HepG2 (cell line): ENCODE measurements around the gene TRIP6.

Experiments
- BRD4 ChIP-seq: sonication (generic); formaldehyde crosslinking; IDR thresholded peaks from 2 replicates; pipeline ENCODE4 v1.4.0; 2020; ENCODE audit warnings: missing genetic modification reagents
- EZH2 ChIP-seq: conservative IDR thresholded peaks from 2 replicates; pipeline ENCODE4 v1.6.1; 2012; ENCODE audit warnings: mild to moderate bottlenecking, low read depth, low read length, moderate library complexity
- POLR2AphosphoS5 ChIP-seq: IDR thresholded peaks from 2 replicates; pipeline ENCODE4 v1.6.1; 2012; ENCODE audit warnings: low read depth, low read length
- SCMH1 ChIP-seq: sonication (generic); formaldehyde crosslinking; IDR thresholded peaks from 2 replicates; pipeline ENCODE4 v1.9.0; 2021; ENCODE audit warnings: missing genetic modification reagents, mild to moderate bottlenecking, borderline replicate concordance
- SMAD9 ChIP-seq: sonication (generic); formaldehyde crosslinking; IDR thresholded peaks from 2 replicates; pipeline ENCODE4 v1.5.1; 2020; ENCODE audit warnings: mild to moderate bottlenecking, missing genetic modification reagents
- SYNCRIP ChIP-seq: fragments of 200-400 bp; formaldehyde crosslinking; IDR thresholded peaks from 2 replicates; pipeline ENCODE4 v1.6.1; 2018; ENCODE audit warnings: mild to moderate bottlenecking, low read depth, low read length; ENCODE audit not compliant: insufficient read depth
- YY1 ChIP-seq: IDR thresholded peaks from 2 replicates; pipeline ENCODE4 v1.6.1; 2011; ENCODE audit warnings: low read length, low read depth, moderate library complexity, mild to moderate bottlenecking; ENCODE audit not compliant: insufficient read depth, insufficient replicate concordance
- ZNF367 ChIP-seq: sonication (generic); formaldehyde crosslinking; IDR thresholded peaks from 2 replicates; pipeline ENCODE4 v1.4.0; 2020; ENCODE audit warnings: missing genetic modification reagents, borderline replicate concordance
- ZNF564 ChIP-seq: sonication (generic); formaldehyde crosslinking; IDR thresholded peaks from 2 replicates; pipeline ENCODE4 v1.8.1; 2023; ENCODE audit warnings: mild to moderate bottlenecking, missing genetic modification reagents
- TF ChIP-seq, protein P1 (sequence below): sonication (generic); formaldehyde crosslinking; IDR thresholded peaks from 2 replicates; pipeline ENCODE4 v1.5.1; 2020; ENCODE audit warnings: missing genetic modification reagents, mild to moderate bottlenecking, borderline replicate concordance
- TF ChIP-seq, protein P2 (sequence below): sonication (generic); formaldehyde crosslinking; IDR thresholded peaks from 2 replicates; pipeline ENCODE4 v1.9.0; 2021; ENCODE audit warnings: missing genetic modification reagents, borderline replicate concordance
- TF ChIP-seq, protein P3 (sequence below): sonication (generic); formaldehyde crosslinking; IDR thresholded peaks from 2 replicates; pipeline ENCODE4 v1.5.0; 2020; ENCODE audit warnings: mild to moderate bottlenecking, missing genetic modification reagents, moderate library complexity
- TF ChIP-seq, protein P4 (sequence below): sonication (generic); formaldehyde crosslinking; IDR thresholded peaks from 2 replicates; pipeline ENCODE4 v1.5.0; 2020; ENCODE audit warnings: missing genetic modification reagents, mild to moderate bottlenecking, borderline replicate concordance
- TF ChIP-seq, protein P5 (sequence below): sonication (generic); formaldehyde crosslinking; IDR thresholded peaks from 2 replicates; pipeline ENCODE4 v1.4.0; 2020; ENCODE audit warnings: low read depth, missing genetic modification reagents

DNA sequence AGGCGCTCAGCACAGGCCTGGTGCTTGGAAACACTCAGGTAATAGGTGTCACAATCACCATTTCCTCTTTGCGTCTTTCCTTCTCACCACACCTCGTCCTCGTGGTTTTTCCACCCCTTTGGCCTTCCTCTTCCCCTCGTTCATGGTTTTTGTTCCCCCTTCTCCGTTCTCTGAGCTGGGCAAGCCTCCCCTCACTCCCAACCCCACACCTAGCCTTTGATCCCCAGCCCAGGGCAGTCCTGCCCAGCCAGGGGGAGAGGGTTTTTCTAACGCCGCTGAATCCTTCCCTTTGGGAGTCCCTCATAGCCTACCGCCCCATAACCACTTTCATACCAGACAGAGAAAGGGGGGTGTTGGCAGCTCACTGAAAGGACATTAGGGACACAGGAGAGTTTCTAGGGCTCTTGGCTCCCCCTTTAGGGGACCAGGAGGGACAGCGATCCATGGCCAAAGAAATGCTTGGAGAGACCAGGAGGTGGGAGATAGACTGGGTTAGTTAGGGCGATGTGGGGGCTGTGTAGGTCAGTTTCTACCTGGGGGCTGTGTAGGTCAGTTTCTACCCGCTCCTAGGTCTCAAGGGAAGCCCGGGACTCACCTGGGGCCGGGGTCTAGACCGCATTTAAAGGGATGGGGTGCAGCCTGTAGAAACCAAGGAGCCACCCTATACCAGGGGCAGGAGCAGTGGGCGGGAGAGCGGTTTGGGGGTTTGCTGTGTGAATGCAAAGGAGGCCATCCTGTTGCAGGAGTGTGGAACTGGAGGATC lies 41.3 kb upstream of the TRIP6 start:
- TF ChIP-seq, protein P1, sequence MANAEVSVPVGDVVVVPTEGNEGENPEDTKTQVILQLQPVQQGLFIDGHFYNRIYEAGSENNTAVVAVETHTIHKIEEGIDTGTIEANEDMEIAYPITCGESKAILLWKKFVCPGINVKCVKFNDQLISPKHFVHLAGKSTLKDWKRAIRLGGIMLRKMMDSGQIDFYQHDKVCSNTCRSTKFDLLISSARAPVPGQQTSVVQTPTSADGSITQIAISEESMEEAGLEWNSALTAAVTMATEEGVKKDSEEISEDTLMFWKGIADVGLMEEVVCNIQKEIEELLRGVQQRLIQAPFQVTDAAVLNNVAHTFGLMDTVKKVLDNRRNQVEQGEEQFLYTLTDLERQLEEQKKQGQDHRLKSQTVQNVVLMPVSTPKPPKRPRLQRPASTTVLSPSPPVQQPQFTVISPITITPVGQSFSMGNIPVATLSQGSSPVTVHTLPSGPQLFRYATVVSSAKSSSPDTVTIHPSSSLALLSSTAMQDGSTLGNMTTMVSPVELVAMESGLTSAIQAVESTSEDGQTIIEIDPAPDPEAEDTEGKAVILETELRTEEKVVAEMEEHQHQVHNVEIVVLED (CRISPR knock-in tag), result no peak
- no peak for TF ChIP-seq ZNF367 (CRISPR knock-in tag)
- TF ChIP-seq YY1, result no peak
- TF ChIP-seq SYNCRIP, result no peak
- TF ChIP-seq SMAD9, result no peak
- TF ChIP-seq, protein P2, sequence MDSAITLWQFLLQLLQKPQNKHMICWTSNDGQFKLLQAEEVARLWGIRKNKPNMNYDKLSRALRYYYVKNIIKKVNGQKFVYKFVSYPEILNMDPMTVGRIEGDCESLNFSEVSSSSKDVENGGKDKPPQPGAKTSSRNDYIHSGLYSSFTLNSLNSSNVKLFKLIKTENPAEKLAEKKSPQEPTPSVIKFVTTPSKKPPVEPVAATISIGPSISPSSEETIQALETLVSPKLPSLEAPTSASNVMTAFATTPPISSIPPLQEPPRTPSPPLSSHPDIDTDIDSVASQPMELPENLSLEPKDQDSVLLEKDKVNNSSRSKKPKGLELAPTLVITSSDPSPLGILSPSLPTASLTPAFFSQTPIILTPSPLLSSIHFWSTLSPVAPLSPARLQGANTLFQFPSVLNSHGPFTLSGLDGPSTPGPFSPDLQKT, result no peak
- no peak for TF ChIP-seq EZH2
- no peak for TF ChIP-seq POLR2AphosphoS5
- TF ChIP-seq, protein P3, sequence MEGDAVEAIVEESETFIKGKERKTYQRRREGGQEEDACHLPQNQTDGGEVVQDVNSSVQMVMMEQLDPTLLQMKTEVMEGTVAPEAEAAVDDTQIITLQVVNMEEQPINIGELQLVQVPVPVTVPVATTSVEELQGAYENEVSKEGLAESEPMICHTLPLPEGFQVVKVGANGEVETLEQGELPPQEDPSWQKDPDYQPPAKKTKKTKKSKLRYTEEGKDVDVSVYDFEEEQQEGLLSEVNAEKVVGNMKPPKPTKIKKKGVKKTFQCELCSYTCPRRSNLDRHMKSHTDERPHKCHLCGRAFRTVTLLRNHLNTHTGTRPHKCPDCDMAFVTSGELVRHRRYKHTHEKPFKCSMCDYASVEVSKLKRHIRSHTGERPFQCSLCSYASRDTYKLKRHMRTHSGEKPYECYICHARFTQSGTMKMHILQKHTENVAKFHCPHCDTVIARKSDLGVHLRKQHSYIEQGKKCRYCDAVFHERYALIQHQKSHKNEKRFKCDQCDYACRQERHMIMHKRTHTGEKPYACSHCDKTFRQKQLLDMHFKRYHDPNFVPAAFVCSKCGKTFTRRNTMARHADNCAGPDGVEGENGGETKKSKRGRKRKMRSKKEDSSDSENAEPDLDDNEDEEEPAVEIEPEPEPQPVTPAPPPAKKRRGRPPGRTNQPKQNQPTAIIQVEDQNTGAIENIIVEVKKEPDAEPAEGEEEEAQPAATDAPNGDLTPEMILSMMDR (CRISPR knock-in tag), result peak; percentile 70
- TF ChIP-seq SCMH1, result no peak
- TF ChIP-seq BRD4 (CRISPR knock-in tag), result no peak
- TF ChIP-seq, protein P4, sequence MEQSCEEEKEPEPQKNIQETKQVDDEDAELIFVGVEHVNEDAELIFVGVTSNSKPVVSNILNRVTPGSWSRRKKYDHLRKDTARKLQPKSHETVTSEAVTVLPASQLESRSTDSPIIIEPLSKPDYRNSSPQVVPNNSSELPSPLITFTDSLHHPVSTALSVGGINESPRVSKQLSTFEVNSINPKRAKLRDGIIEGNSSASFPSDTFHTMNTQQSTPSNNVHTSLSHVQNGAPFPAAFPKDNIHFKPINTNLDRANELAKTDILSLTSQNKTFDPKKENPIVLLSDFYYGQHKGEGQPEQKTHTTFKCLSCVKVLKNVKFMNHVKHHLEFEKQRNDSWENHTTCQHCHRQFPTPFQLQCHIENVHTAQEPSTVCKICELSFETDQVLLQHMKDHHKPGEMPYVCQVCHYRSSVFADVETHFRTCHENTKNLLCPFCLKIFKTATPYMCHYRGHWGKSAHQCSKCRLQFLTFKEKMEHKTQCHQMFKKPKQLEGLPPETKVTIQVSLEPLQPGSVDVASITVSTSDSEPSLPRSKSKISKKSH, result no peak
- no peak for TF ChIP-seq ZNF564
- TF ChIP-seq, protein P5, sequence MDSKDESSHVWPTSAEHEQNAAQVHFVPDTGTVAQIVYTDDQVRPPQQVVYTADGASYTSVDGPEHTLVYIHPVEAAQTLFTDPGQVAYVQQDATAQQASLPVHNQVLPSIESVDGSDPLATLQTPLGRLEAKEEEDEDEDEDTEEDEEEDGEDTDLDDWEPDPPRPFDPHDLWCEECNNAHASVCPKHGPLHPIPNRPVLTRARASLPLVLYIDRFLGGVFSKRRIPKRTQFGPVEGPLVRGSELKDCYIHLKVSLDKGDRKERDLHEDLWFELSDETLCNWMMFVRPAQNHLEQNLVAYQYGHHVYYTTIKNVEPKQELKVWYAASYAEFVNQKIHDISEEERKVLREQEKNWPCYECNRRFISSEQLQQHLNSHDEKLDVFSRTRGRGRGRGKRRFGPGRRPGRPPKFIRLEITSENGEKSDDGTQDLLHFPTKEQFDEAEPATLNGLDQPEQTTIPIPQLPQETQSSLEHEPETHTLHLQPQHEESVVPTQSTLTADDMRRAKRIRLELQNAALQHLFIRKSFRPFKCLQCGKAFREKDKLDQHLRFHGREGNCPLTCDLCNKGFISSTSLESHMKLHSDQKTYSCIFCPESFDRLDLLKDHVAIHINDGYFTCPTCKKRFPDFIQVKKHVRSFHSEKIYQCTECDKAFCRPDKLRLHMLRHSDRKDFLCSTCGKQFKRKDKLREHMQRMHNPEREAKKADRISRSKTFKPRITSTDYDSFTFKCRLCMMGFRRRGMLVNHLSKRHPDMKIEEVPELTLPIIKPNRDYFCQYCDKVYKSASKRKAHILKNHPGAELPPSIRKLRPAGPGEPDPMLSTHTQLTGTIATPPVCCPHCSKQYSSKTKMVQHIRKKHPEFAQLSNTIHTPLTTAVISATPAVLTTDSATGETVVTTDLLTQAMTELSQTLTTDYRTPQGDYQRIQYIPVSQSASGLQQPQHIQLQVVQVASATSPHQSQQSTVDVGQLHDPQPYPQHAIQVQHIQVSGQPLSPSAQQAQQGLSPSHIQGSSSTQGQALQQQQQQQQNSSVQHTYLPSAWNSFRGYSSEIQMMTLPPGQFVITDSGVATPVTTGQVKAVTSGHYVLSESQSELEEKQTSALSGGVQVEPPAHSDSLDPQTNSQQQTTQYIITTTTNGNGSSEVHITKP (CRISPR knock-in tag), result no peak
